ENCODE data around the gene SLC29A1. TPM values are rescaled to one million over a fixed set of nuclear protein-coding genes. Genes with fewer than 3 reads are reported as not detected.

The SLC29A1 gene
- total and polyA plus RNA-seq, 9 of the 15 experiments (the other 6 are each of a cell fraction or from before 2014, with no cell fraction given) = 18.9 to 170 (median 57.7) TPM

DNA sequence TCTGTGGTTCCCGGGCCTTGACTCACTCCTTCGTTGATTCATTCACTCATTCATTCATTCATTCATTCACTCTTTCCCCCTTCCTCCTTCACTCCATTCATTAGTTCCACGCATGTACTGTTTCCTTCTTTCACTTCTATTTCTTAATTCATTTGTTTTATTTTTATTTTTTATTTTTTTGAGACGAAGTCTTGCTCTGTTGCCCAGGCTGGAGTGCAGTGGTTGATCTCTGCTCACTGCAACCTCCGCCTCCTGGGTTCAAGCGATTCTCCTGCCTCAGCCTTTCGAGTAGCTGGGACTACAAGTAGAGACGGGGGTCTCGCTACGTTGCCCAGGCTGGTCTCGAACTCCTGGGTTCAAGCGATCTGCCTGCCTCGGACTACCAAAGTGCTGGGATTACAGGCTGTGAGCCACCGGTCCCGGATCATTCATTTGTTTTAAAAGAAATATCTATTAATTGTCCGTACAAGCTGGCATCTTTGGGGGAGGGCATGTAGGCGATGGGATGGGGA lies 42.4 kb downstream of the SLC29A1 start (continued):
- TF ChIP-seq, protein P1, sequence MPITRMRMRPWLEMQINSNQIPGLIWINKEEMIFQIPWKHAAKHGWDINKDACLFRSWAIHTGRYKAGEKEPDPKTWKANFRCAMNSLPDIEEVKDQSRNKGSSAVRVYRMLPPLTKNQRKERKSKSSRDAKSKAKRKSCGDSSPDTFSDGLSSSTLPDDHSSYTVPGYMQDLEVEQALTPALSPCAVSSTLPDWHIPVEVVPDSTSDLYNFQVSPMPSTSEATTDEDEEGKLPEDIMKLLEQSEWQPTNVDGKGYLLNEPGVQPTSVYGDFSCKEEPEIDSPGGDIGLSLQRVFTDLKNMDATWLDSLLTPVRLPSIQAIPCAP (CRISPR knock-in tag; IDR thresholded peaks at IDR 0.05; ENCODE audit: borderline replicate concordance) = no peak
- TF ChIP-seq ZNF124 (CRISPR knock-in tag; IDR thresholded peaks at IDR 0.05) = no peak
- no peak for TF ChIP-seq ZFPM2 (CRISPR knock-in tag; IDR thresholded peaks at IDR 0.05)
- TF ChIP-seq ZNF384 (IDR thresholded peaks at IDR 0.05; ENCODE audit: low read depth, low read length) = no peak
- TF ChIP-seq ZNF197 (CRISPR knock-in tag; IDR thresholded peaks at IDR 0.05; ENCODE audit: low read depth) = no peak
- TF ChIP-seq E2F3 (CRISPR knock-in tag; IDR thresholded peaks at IDR 0.05) = no peak
- 0 out of 2 replicates have a peak, but pooled peaks have one; percentile 25 for TF ChIP-seq HCFC1 (IDR thresholded peaks at IDR 0.05; ENCODE audit: low read depth, low read length)
- TF ChIP-seq ZKSCAN1 (IDR thresholded peaks at IDR 0.05; ENCODE audit: low read depth, low read length) = no peak
- TF ChIP-seq ZBTB8A (IDR thresholded peaks at IDR 0.05; ENCODE audit: partially characterized antibody) = no peak
- peak; percentile 37 for TF ChIP-seq BRD9 (IDR thresholded peaks at IDR 0.05; ENCODE audit: low read depth, partially characterized antibody)
- TF ChIP-seq KDM4B (IDR thresholded peaks at IDR 0.05; ENCODE audit: borderline replicate concordance in 2 of 2, low read depth in 1 of 2) = no peak
- no peak; the same call in 1 of the 2 replicates for TF ChIP-seq LEF1 (IDR thresholded peaks at IDR 0.05)
- TF ChIP-seq, protein P2, sequence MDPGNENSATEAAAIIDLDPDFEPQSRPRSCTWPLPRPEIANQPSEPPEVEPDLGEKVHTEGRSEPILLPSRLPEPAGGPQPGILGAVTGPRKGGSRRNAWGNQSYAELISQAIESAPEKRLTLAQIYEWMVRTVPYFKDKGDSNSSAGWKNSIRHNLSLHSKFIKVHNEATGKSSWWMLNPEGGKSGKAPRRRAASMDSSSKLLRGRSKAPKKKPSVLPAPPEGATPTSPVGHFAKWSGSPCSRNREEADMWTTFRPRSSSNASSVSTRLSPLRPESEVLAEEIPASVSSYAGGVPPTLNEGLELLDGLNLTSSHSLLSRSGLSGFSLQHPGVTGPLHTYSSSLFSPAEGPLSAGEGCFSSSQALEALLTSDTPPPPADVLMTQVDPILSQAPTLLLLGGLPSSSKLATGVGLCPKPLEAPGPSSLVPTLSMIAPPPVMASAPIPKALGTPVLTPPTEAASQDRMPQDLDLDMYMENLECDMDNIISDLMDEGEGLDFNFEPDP (CRISPR knock-in tag; IDR thresholded peaks at IDR 0.05) = no peak
- peak; percentile 49 to 64; a peak in 2 of 4 replicates for TF ChIP-seq ARNT (IDR thresholded peaks at IDR 0.05)
- TF ChIP-seq, protein P3, sequence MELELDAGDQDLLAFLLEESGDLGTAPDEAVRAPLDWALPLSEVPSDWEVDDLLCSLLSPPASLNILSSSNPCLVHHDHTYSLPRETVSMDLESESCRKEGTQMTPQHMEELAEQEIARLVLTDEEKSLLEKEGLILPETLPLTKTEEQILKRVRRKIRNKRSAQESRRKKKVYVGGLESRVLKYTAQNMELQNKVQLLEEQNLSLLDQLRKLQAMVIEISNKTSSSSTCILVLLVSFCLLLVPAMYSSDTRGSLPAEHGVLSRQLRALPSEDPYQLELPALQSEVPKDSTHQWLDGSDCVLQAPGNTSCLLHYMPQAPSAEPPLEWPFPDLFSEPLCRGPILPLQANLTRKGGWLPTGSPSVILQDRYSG (tag; conservative IDR thresholded peaks at IDR 0.05; ENCODE audit: low read depth) = no peak
- TF ChIP-seq ZNF224 (CRISPR knock-in tag; IDR thresholded peaks at IDR 0.05) = no peak
- TF ChIP-seq RFX7 (CRISPR knock-in tag; IDR thresholded peaks at IDR 0.05) = no peak
- no peak for TF ChIP-seq NCOA6 (IDR thresholded peaks at IDR 0.05)
- TF ChIP-seq, protein P4, sequence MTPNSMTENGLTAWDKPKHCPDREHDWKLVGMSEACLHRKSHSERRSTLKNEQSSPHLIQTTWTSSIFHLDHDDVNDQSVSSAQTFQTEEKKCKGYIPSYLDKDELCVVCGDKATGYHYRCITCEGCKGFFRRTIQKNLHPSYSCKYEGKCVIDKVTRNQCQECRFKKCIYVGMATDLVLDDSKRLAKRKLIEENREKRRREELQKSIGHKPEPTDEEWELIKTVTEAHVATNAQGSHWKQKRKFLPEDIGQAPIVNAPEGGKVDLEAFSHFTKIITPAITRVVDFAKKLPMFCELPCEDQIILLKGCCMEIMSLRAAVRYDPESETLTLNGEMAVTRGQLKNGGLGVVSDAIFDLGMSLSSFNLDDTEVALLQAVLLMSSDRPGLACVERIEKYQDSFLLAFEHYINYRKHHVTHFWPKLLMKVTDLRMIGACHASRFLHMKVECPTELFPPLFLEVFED (CRISPR knock-in tag; conservative IDR thresholded peaks at IDR 0.05) = 0 out of 2 replicates have a peak, but pooled peaks have one; percentile 24
- no peak for TF ChIP-seq NR1H2 (CRISPR knock-in tag; IDR thresholded peaks at IDR 0.05)
- no peak for TF ChIP-seq CHCHD3 (CRISPR knock-in tag; IDR thresholded peaks at IDR 0.05)
- TF ChIP-seq, protein P5, sequence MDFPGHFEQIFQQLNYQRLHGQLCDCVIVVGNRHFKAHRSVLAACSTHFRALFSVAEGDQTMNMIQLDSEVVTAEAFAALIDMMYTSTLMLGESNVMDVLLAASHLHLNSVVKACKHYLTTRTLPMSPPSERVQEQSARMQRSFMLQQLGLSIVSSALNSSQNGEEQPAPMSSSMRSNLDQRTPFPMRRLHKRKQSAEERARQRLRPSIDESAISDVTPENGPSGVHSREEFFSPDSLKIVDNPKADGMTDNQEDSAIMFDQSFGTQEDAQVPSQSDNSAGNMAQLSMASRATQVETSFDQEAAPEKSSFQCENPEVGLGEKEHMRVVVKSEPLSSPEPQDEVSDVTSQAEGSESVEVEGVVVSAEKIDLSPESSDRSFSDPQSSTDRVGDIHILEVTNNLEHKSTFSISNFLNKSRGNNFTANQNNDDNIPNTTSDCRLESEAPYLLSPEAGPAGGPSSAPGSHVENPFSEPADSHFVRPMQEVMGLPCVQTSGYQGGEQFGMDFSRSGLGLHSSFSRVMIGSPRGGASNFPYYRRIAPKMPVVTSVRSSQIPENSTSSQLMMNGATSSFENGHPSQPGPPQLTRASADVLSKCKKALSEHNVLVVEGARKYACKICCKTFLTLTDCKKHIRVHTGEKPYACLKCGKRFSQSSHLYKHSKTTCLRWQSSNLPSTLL (IDR thresholded peaks at IDR 0.05) = no peak
- TF ChIP-seq ELF1 (tag; IDR thresholded peaks at IDR 0.05) = no peak
- no peak for TF ChIP-seq RBM22 (IDR thresholded peaks at IDR 0.05; ENCODE audit: low read depth, low read length, poor library complexity, severe bottlenecking)
